ENCODE data around the gene DCAF4.

Gene DCAF4

GRCh38 chr14:72898448-72898847 lies 27.8 kb upstream of the DCAF4 start:
- DNase-seq: no peak

GRCh38 chr14:72901361-72901760 lies 24.9 kb upstream of the DCAF4 start:
- DNase-seq: no peak

- DNase-seq: no peak
Measured at GRCh38 chr14:72902801-72903530, 23.3 kb upstream of the DCAF4 start.

- no peak for DNase-seq
Measured at GRCh38 chr14:72903716-72904115, 22.5 kb upstream of the DCAF4 start.

- no peak for DNase-seq
Measured at GRCh38 chr14:72904218-72904617, 22.0 kb upstream of the DCAF4 start.

GRCh38 chr14:72904840-72905561 lies 21.3 kb upstream of the DCAF4 start:
- DNase-seq: peak; percentile 54

GRCh38 chr14:72906316-72906715 lies 19.9 kb upstream of the DCAF4 start:
- DNase-seq: no peak

- no peak for DNase-seq
Measured at GRCh38 chr14:72906879-72907278, 19.4 kb upstream of the DCAF4 start.

GRCh38 chr14:72907886-72908285 lies 18.4 kb upstream of the DCAF4 start:
- DNase-seq: no peak

- no peak for DNase-seq
Measured at GRCh38 chr14:72909163-72909562, 17.1 kb upstream of the DCAF4 start.

- no peak for DNase-seq
Measured at GRCh38 chr14:72913809-72914208, 12.5 kb upstream of the DCAF4 start.

- no peak for DNase-seq
Measured at GRCh38 chr14:72916174-72916573, 10.1 kb upstream of the DCAF4 start.

GRCh38 chr14:72917094-72917802 lies 9.0 kb upstream of the DCAF4 start:
- no peak for DNase-seq

- no peak for DNase-seq
Measured at GRCh38 chr14:72920008-72920407, 6.3 kb upstream of the DCAF4 start.

- DNase-seq: no peak
Measured at GRCh38 chr14:72921396-72921795, 4.9 kb upstream of the DCAF4 start.

- DNase-seq: no peak
Measured at GRCh38 chr14:72924337-72924736, 1.9 kb upstream of the DCAF4 start.

- no peak for DNase-seq
Measured at GRCh38 chr14:72925171-72925759, 999 bp upstream of the DCAF4 start.

- DNase-seq: no peak
Measured at GRCh38 chr14:72925815-72926291, 411 bp upstream of the DCAF4 start.

- no peak for DNase-seq
Measured at GRCh38 chr14:72928872-72929271, 2.6 kb downstream of the DCAF4 start.

GRCh38 chr14:72929316-72930080 lies 3.2 kb downstream of the DCAF4 start:
- DNase-seq: no peak

GRCh38 chr14:72932893-72933292 lies 6.6 kb downstream of the DCAF4 start:
- DNase-seq: no peak

- no peak for DNase-seq
Measured at GRCh38 chr14:72939630-72940029, 13.4 kb downstream of the DCAF4 start.
